ENCODE results near the gene ICE2.

- TF ChIP-seq REST (IDR thresholded peaks at IDR 0.05; ENCODE audit: unreplicated experiment) (no peak), CTCF (conservative IDR thresholded peaks at IDR 0.05; ENCODE audit: low read depth in 2 of 2) (no peak), EZH2 (IDR thresholded peaks at IDR 0.05; ENCODE audit: low read depth, unreplicated experiment) (no peak), NANOG (IDR thresholded peaks at IDR 0.05; ENCODE audit: borderline replicate concordance) (no peak), POLR2AphosphoS5 (IDR thresholded peaks at IDR 0.05; ENCODE audit: low read depth) (no peak), JUNB (IDR thresholded peaks at IDR 0.05; ENCODE audit: unreplicated experiment) (no peak), ETS1 (IDR thresholded peaks at IDR 0.05) (no peak), STAT1 (IDR thresholded peaks at IDR 0.05; ENCODE audit: unreplicated experiment) (no peak), CREB1 (CRISPR knock-in tag; IDR thresholded peaks at IDR 0.05; ENCODE audit: low read depth) (no peak), EZH2phosphoT487 (IDR thresholded peaks at IDR 0.05; ENCODE audit: unreplicated experiment) (no peak), ZNF114 (CRISPR knock-in tag; IDR thresholded peaks at IDR 0.05) (no peak), ZNF462 (CRISPR knock-in tag; IDR thresholded peaks at IDR 0.05) (no peak), ZNF331 (CRISPR knock-in tag; IDR thresholded peaks at IDR 0.05; ENCODE audit: low read depth) (no peak)
Measured at GRCh38 chr15:60382773-60383674, 95.9 kb downstream of the ICE2 start.

All from GM23338 (cell line).